ENCODE results near the gene GPR149. TPM values are rescaled to one million over a fixed set of nuclear protein-coding genes. Genes with fewer than 3 reads are reported as not detected.
"Not testable (repeated sequence)": the region's sequence is repeated elsewhere in the genome, so short reads cannot be mapped to it uniquely, and the experiment has no call there.

The GPR149 gene
- total RNA-seq = not detected
- long read RNA-seq = 0 reads

GRCh38 chr3:154430014-154430413, at the start of gene GPR149:
Gene GPR149, minus strand, starts transcription at chr3:154430190. Its CDS starts 575 bp downstream, at chr3:154429615.
- intact Hi-C loops (cut with DNase I) = no loop called here
- DNase-seq (ENCODE audit: missing footprints) (no peak), ATAC-seq (no peak)

- no peak for ATAC-seq
- DNase-seq (ENCODE audit: missing footprints) = no peak
- intact Hi-C loops (cut with DNase I) = no loop called here
These were observed 43.8 kb upstream of the GPR149 start for GRCh38 chr3:154473769-154474168.

GRCh38 chr3:154469585-154469984, 39.6 kb upstream of the GPR149 start:
- ATAC-seq = no peak
- intact Hi-C loops (cut with DNase I) = no loop called here
- no peak for DNase-seq (ENCODE audit: missing footprints)

GRCh38 chr3:154464440-154465190, 34.6 kb upstream of the GPR149 start:
- DNase-seq (ENCODE audit: missing footprints) (no peak), ATAC-seq (no peak)
- intact Hi-C loops (cut with DNase I) = no loop called here

GRCh38 chr3:154458560-154458959, 28.6 kb upstream of the GPR149 start:
- DNase-seq (ENCODE audit: missing footprints) = no peak
- ATAC-seq = no peak
- intact Hi-C loops (cut with DNase I) = no loop called here

- intact Hi-C loops (cut with DNase I); ATAC-seq: not testable (repeated sequence)
These were observed 9.1 kb upstream of the GPR149 start for GRCh38 chr3:154439081-154439480.

GRCh38 chr3:154431043-154431442, 1.1 kb upstream of the GPR149 start:
- ATAC-seq (no peak), DNase-seq (ENCODE audit: missing footprints) (no peak)
- intact Hi-C loops (cut with DNase I) = no loop called here

More at GRCh38 chr3:154439081-154439480, 9.1 kb upstream of the GPR149 start:
- DNase-seq (ENCODE audit: missing footprints) = not testable (repeated sequence)

- intact Hi-C loops (cut with DNase I) = no loop called here
- ATAC-seq (no peak), DNase-seq (ENCODE audit: missing footprints) (no peak)
These were observed 1.4 kb downstream of the GPR149 start for GRCh38 chr3:154428286-154429206.

- intact Hi-C loops (cut with DNase I) = no loop called here
- ATAC-seq (no peak), DNase-seq (ENCODE audit: missing footprints) (peak; percentile 49)
These were observed 2.2 kb downstream of the GPR149 start for GRCh38 chr3:154427685-154428285.

- ATAC-seq = no peak
- no peak for DNase-seq (ENCODE audit: missing footprints)
- intact Hi-C loops (cut with DNase I) = no loop called here
These were observed 7.3 kb downstream of the GPR149 start for GRCh38 chr3:154422694-154423093.

GRCh38 chr3:154421083-154421482, 8.9 kb downstream of the GPR149 start:
- ATAC-seq = no peak
- intact Hi-C loops (cut with DNase I) = no loop called here
- no peak for DNase-seq (ENCODE audit: missing footprints)

GRCh38 chr3:154398084-154398967, 31.7 kb downstream of the GPR149 start:
- intact Hi-C loops (cut with DNase I) = no loop called here
- ATAC-seq (no peak), DNase-seq (ENCODE audit: missing footprints) (no peak)

- ATAC-seq = no peak
- DNase-seq (ENCODE audit: missing footprints) = no peak
- intact Hi-C loops (cut with DNase I) = no loop called here
These were observed 40.1 kb downstream of the GPR149 start for GRCh38 chr3:154389861-154390260.

- intact Hi-C loops (cut with DNase I) = no loop called here
- DNase-seq (ENCODE audit: missing footprints) = no peak
- no peak for ATAC-seq
These were observed 45.5 kb downstream of the GPR149 start for GRCh38 chr3:154384479-154384878.

- DNase-seq (ENCODE audit: missing footprints) = no peak
- ATAC-seq = no peak
- intact Hi-C loops (cut with DNase I) = no loop called here
These were observed 51.7 kb downstream of the GPR149 start for GRCh38 chr3:154378311-154378710.

GRCh38 chr3:154367221-154367620, 62.8 kb downstream of the GPR149 start:
- ATAC-seq (no peak), DNase-seq (ENCODE audit: missing footprints) (no peak)
- intact Hi-C loops (cut with DNase I) = no loop called here

- DNase-seq (ENCODE audit: missing footprints) = no peak
- ATAC-seq = no peak
- intact Hi-C loops (cut with DNase I) = no loop called here
These were observed 65.1 kb downstream of the GPR149 start for GRCh38 chr3:154364849-154365248.

GRCh38 chr3:154361099-154361498, 68.9 kb downstream of the GPR149 start:
- no peak for ATAC-seq
- intact Hi-C loops (cut with DNase I) = no loop called here
- DNase-seq (ENCODE audit: missing footprints) = no peak

- DNase-seq (ENCODE audit: missing footprints) (no peak), ATAC-seq (no peak)
- intact Hi-C loops (cut with DNase I) = no loop called here
These were observed 74.0 kb downstream of the GPR149 start for GRCh38 chr3:154356009-154356408.
